Subcutaneous adipose tissue (tissue), 4 donors: ENCODE data around the gene KBTBD13. TPM values are rescaled to one million over a fixed set of nuclear protein-coding genes. Genes with fewer than 3 reads are reported as not detected.

Source experiments
- CTCF ChIP-seq: fragments of 450-650 bp; IDR thresholded peaks from one replicate; pipeline ENCODE4 v1.5.1; 2016; ENCODE audit warnings: low read depth, mild to moderate bottlenecking, control low read depth, antibody characterized with exemption, moderate library complexity
- total RNA-seq, 4 donors: library from RNA; depleted of rRNA; stranded (reverse); fragments of >200 nt; gene quantifications; one replicate each; pipeline ENCODE4 v1.1.0, GENCODE V29; 2016

Gene KBTBD13
- total RNA-seq, 4 donors from 2014 or later = not detected

GRCh38 chr15:65094294-65094995, 17.9 kb downstream of the KBTBD13 start:
- TF ChIP-seq CTCF = no peak

GRCh38 chr15:65095011-65095746, 18.6 kb downstream of the KBTBD13 start:
- TF ChIP-seq CTCF = no peak

GRCh38 chr15:65095747-65096104, 19.2 kb downstream of the KBTBD13 start:
- no peak for TF ChIP-seq CTCF

- no peak for TF ChIP-seq CTCF
Measured at GRCh38 chr15:65096481-65097385, 20.2 kb downstream of the KBTBD13 start.

GRCh38 chr15:65097651-65098263, 21.2 kb downstream of the KBTBD13 start:
- TF ChIP-seq CTCF = no peak

- TF ChIP-seq CTCF = no peak
Measured at GRCh38 chr15:65099336-65099735, 22.8 kb downstream of the KBTBD13 start.
